ENCODE measurements around the gene HSPD1.

The HSPD1 gene

GRCh38 chr2:197506658-197507057, 7.0 kb upstream of the HSPD1 start:
- Histone ChIP-seq H4K20me1 (ENCODE audit: insufficient read depth, low read length, poor library complexity, severe bottlenecking) (peaks cover 20% of the 10 kb centered on the region), H3K4me3 (ENCODE audit: low read length, poor library complexity, severe bottlenecking) (no peak overlapping the region), H3K79me2 (ENCODE audit: insufficient read depth, low read length) (peaks cover 42% of the 10 kb centered on the region), H3K27me3 (ENCODE audit: insufficient read depth, low read length, poor library complexity, severe bottlenecking) (no peaks in the 10 kb centered on the region), H2AFZ (ENCODE audit: low read length) (no peak overlapping the region), H3K4me1 (ENCODE audit: insufficient read depth, low read length, poor library complexity, severe bottlenecking) (peaks cover 11% of the 10 kb centered on the region), H3K9me3 (ENCODE audit: insufficient read depth, low read depth, low read length) (no peaks in the 10 kb centered on the region), H3K9me2 (replicated peaks; ENCODE audit: low read depth, low read length) (no peaks in the 10 kb centered on the region), H3K9ac (ENCODE audit: low read depth, low read length, poor library complexity, severe bottlenecking) (no peak overlapping the region), H3F3A (ENCODE audit: low read depth) (no peaks in the 10 kb centered on the region; the same call in 1 of the 2 replicates), H3K36me3 (ENCODE audit: insufficient read depth, low read length) (peaks cover 11% of the 10 kb centered on the region), H3K4me2 (ENCODE audit: low read depth, low read length, poor library complexity, severe bottlenecking) (no peak overlapping the region)
- TF ChIP-seq EZH2phosphoT487 (IDR thresholded peaks at IDR 0.05; ENCODE audit: borderline replicate concordance) (no peak), CTCF (conservative IDR thresholded peaks at IDR 0.05; ENCODE audit: low read length) (no peak)

GRCh38 chr2:197504512-197504911, 4.9 kb upstream of the HSPD1 start:
- Histone ChIP-seq H3K4me2 (ENCODE audit: low read depth, low read length, poor library complexity, severe bottlenecking) (no peak overlapping the region), H2AFZ (ENCODE audit: low read length) (no peak overlapping the region), H3K4me1 (ENCODE audit: insufficient read depth, low read length, poor library complexity, severe bottlenecking) (peaks cover 12% of the 10 kb centered on the region), H3K27me3 (ENCODE audit: insufficient read depth, low read length, poor library complexity, severe bottlenecking) (no peaks in the 10 kb centered on the region), H3K4me3 (ENCODE audit: low read length, poor library complexity, severe bottlenecking) (no peak overlapping the region), H4K20me1 (ENCODE audit: insufficient read depth, low read length, poor library complexity, severe bottlenecking) (peaks cover 30% of the 10 kb centered on the region), H3F3A (ENCODE audit: low read depth) (no peaks in the 10 kb centered on the region; the same call in 1 of the 2 replicates), H3K79me2 (ENCODE audit: insufficient read depth, low read length) (peaks cover 57% of the 10 kb centered on the region), H3K9ac (ENCODE audit: low read depth, low read length, poor library complexity, severe bottlenecking) (no peak overlapping the region), H3K9me3 (ENCODE audit: insufficient read depth, low read depth, low read length) (no peaks in the 10 kb centered on the region), H3K36me3 (ENCODE audit: insufficient read depth, low read length) (peaks cover 11% of the 10 kb centered on the region), H3K9me2 (replicated peaks; ENCODE audit: low read depth, low read length) (no peaks in the 10 kb centered on the region)
- TF ChIP-seq CTCF (conservative IDR thresholded peaks at IDR 0.05; ENCODE audit: low read length) (no peak), EZH2phosphoT487 (IDR thresholded peaks at IDR 0.05; ENCODE audit: borderline replicate concordance) (no peak)

GRCh38 chr2:197504000-197504399, 4.4 kb upstream of the HSPD1 start:
- Histone ChIP-seq H3K9ac (ENCODE audit: low read depth, low read length, poor library complexity, severe bottlenecking) (no peak overlapping the region), H3F3A (ENCODE audit: low read depth) (no peaks in the 10 kb centered on the region; the same call in 1 of the 2 replicates), H4K20me1 (ENCODE audit: insufficient read depth, low read length, poor library complexity, severe bottlenecking) (peaks cover 33% of the 10 kb centered on the region), H3K9me2 (replicated peaks; ENCODE audit: low read depth, low read length) (no peaks in the 10 kb centered on the region), H3K79me2 (ENCODE audit: insufficient read depth, low read length) (peaks cover 62% of the 10 kb centered on the region), H3K4me1 (ENCODE audit: insufficient read depth, low read length, poor library complexity, severe bottlenecking) (peaks cover 12% of the 10 kb centered on the region), H3K27me3 (ENCODE audit: insufficient read depth, low read length, poor library complexity, severe bottlenecking) (no peaks in the 10 kb centered on the region), H2AFZ (ENCODE audit: low read length) (no peak overlapping the region), H3K9me3 (ENCODE audit: insufficient read depth, low read depth, low read length) (no peaks in the 10 kb centered on the region), H3K36me3 (ENCODE audit: insufficient read depth, low read length) (peaks cover 11% of the 10 kb centered on the region), H3K4me2 (ENCODE audit: low read depth, low read length, poor library complexity, severe bottlenecking) (peak overlapping the region; percentile 99), H3K4me3 (ENCODE audit: low read length, poor library complexity, severe bottlenecking) (peak overlapping the region; percentile 31)
- TF ChIP-seq CTCF (conservative IDR thresholded peaks at IDR 0.05; ENCODE audit: low read length) (no peak), EZH2phosphoT487 (IDR thresholded peaks at IDR 0.05; ENCODE audit: borderline replicate concordance) (no peak)

All from Loucy (cell line).